ENCODE data around the gene NAA25. TPM values are rescaled to one million over a fixed set of nuclear protein-coding genes. Genes with fewer than 3 reads are reported as not detected.

Gene NAA25
- polyA plus RNA-seq, 1 donor from 2014 or later, result 30.7 TPM

DNA sequence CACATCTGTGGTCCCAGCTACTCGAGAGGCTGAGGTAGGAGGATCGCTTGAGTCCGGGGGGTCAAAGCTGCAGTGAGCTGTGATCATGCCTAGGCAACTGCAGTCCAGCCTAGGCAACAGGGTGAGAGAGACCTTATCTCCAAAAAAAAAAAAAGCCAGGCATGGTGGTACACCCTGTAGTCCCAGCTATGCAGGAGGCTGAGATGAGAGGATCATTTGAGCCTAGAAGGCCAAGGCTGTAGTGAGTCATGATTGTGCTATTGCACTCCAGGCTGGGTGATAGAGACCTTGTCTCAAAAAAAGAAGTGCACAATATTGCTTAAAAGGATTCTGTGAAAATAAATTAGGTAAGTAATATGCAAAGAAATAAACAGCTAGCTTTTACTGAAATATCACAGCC lies 17.0 kb downstream of the NAA25 start:
- Histone ChIP-seq H3K4me3 (ENCODE audit: low read length) (no peak overlapping the region), H3K36me3 (ENCODE audit: insufficient read depth, low read length) (peaks cover 9% of the 10 kb centered on the region), H4K20me1 (ENCODE audit: insufficient read depth) (no peaks in the 10 kb centered on the region), H3K4me2 (ENCODE audit: low read length) (no peak overlapping the region), H3K27ac (ENCODE audit: low read length) (no peak overlapping the region), H3K9ac (ENCODE audit: low read length) (no peak overlapping the region), H3K27me3 (ENCODE audit: insufficient read depth, low read depth, low read length) (no peaks in the 10 kb centered on the region), H3K79me2 (replicated peaks; ENCODE audit: insufficient read depth, low read length) (peaks cover under 1% of the 10 kb centered on the region), H3F3A (ENCODE audit: insufficient read depth, low read length, poor library complexity, severe bottlenecking) (no peaks in the 10 kb centered on the region), H2AFZ (ENCODE audit: low read depth, low read length) (no peak overlapping the region), H3K9me2 (ENCODE audit: insufficient read depth, low read length) (no peaks in the 10 kb centered on the region), H3K9me3 (ENCODE audit: low read length) (no peaks in the 10 kb centered on the region)
- TF ChIP-seq POLR2AphosphoS5 (IDR thresholded peaks at IDR 0.05) (no peak), RAD21 (conservative IDR thresholded peaks at IDR 0.05) (no peak), SMC3 (conservative IDR thresholded peaks at IDR 0.05; ENCODE audit: poor library complexity) (no peak), TAF1 (IDR thresholded peaks at IDR 0.05; ENCODE audit: low read depth) (no peak), EP300 (conservative IDR thresholded peaks at IDR 0.05; ENCODE audit: poor library complexity, severe bottlenecking) (no peak), MXI1 (conservative IDR thresholded peaks at IDR 0.05; ENCODE audit: poor library complexity, severe bottlenecking) (no peak), EZH2 (IDR thresholded peaks at IDR 0.05; ENCODE audit: borderline replicate concordance, insufficient read depth, low read length, poor library complexity, severe bottlenecking) (no peak)
- TF ChIP-seq, protein P1, sequence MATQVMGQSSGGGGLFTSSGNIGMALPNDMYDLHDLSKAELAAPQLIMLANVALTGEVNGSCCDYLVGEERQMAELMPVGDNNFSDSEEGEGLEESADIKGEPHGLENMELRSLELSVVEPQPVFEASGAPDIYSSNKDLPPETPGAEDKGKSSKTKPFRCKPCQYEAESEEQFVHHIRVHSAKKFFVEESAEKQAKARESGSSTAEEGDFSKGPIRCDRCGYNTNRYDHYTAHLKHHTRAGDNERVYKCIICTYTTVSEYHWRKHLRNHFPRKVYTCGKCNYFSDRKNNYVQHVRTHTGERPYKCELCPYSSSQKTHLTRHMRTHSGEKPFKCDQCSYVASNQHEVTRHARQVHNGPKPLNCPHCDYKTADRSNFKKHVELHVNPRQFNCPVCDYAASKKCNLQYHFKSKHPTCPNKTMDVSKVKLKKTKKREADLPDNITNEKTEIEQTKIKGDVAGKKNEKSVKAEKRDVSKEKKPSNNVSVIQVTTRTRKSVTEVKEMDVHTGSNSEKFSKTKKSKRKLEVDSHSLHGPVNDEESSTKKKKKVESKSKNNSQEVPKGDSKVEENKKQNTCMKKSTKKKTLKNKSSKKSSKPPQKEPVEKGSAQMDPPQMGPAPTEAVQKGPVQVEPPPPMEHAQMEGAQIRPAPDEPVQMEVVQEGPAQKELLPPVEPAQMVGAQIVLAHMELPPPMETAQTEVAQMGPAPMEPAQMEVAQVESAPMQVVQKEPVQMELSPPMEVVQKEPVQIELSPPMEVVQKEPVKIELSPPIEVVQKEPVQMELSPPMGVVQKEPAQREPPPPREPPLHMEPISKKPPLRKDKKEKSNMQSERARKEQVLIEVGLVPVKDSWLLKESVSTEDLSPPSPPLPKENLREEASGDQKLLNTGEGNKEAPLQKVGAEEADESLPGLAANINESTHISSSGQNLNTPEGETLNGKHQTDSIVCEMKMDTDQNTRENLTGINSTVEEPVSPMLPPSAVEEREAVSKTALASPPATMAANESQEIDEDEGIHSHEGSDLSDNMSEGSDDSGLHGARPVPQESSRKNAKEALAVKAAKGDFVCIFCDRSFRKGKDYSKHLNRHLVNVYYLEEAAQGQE (IDR thresholded peaks at IDR 0.05; ENCODE audit: borderline replicate concordance), result no peak
- TF ChIP-seq, protein P2, sequence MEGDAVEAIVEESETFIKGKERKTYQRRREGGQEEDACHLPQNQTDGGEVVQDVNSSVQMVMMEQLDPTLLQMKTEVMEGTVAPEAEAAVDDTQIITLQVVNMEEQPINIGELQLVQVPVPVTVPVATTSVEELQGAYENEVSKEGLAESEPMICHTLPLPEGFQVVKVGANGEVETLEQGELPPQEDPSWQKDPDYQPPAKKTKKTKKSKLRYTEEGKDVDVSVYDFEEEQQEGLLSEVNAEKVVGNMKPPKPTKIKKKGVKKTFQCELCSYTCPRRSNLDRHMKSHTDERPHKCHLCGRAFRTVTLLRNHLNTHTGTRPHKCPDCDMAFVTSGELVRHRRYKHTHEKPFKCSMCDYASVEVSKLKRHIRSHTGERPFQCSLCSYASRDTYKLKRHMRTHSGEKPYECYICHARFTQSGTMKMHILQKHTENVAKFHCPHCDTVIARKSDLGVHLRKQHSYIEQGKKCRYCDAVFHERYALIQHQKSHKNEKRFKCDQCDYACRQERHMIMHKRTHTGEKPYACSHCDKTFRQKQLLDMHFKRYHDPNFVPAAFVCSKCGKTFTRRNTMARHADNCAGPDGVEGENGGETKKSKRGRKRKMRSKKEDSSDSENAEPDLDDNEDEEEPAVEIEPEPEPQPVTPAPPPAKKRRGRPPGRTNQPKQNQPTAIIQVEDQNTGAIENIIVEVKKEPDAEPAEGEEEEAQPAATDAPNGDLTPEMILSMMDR (IDR thresholded peaks at IDR 0.05; ENCODE audit: poor library complexity, severe bottlenecking), result no peak

DNA sequence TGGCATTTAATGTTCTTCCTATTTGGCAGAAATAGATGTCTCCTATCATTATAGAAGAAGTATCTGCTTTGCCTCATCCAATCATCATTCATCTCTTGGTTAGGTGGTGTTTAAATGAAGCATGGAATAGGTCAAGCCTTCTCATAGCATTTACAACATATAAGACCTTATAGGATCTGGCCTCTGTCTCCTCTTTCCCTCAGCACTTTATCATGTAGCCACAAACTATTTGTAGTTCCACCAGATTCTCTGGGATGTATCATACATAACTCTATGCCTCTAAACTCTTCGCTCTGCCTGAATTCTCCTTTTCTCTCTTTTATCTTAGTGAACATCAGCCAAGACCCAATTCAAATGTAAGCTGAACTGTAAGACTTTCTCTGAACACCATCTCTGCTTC lies 20.7 kb downstream of the NAA25 start:
- H3K79me2 ChIP-seq (replicated peaks; ENCODE audit: insufficient read depth, low read length), result no peaks in the 10 kb centered on the region
- no peak overlapping the region for H2AFZ ChIP-seq (ENCODE audit: low read depth, low read length)
- H3K27ac ChIP-seq (ENCODE audit: low read length), result no peak overlapping the region

More for the DNA sequence above, 20.7 kb downstream of the NAA25 start:
- Histone ChIP-seq H3K27me3 (ENCODE audit: insufficient read depth, low read depth, low read length) (no peaks in the 10 kb centered on the region), H3F3A (ENCODE audit: insufficient read depth, low read length, poor library complexity, severe bottlenecking) (no peaks in the 10 kb centered on the region), H4K20me1 (ENCODE audit: insufficient read depth) (no peaks in the 10 kb centered on the region), H3K9ac (ENCODE audit: low read length) (no peak overlapping the region), H3K9me3 (ENCODE audit: low read length) (no peaks in the 10 kb centered on the region), H3K36me3 (ENCODE audit: insufficient read depth, low read length) (peaks cover 9% of the 10 kb centered on the region), H3K4me2 (ENCODE audit: low read length) (no peak overlapping the region), H3K9me2 (ENCODE audit: insufficient read depth, low read length) (no peaks in the 10 kb centered on the region), H3K4me3 (ENCODE audit: low read length) (no peak overlapping the region)
- TF ChIP-seq EZH2 (IDR thresholded peaks at IDR 0.05; ENCODE audit: borderline replicate concordance, insufficient read depth, low read length, poor library complexity, severe bottlenecking), result no peak
- TF ChIP-seq, protein P1 (IDR thresholded peaks at IDR 0.05; ENCODE audit: borderline replicate concordance), result no peak
- no peak for TF ChIP-seq RAD21 (conservative IDR thresholded peaks at IDR 0.05)
- no peak for TF ChIP-seq EP300 (conservative IDR thresholded peaks at IDR 0.05; ENCODE audit: poor library complexity, severe bottlenecking)
- TF ChIP-seq, protein P2 (IDR thresholded peaks at IDR 0.05; ENCODE audit: poor library complexity, severe bottlenecking), result no peak
- no peak for TF ChIP-seq MXI1 (conservative IDR thresholded peaks at IDR 0.05; ENCODE audit: poor library complexity, severe bottlenecking)
- no peak for TF ChIP-seq POLR2AphosphoS5 (IDR thresholded peaks at IDR 0.05)
- no peak for TF ChIP-seq SMC3 (conservative IDR thresholded peaks at IDR 0.05; ENCODE audit: poor library complexity)
- no peak for TF ChIP-seq TAF1 (IDR thresholded peaks at IDR 0.05; ENCODE audit: low read depth)
